Smooth muscle cell (in vitro differentiated cells): ENCODE data around the gene ARL9. TPM values are rescaled to one million over a fixed set of nuclear protein-coding genes. Genes with fewer than 3 reads are reported as not detected.
"Not testable (repeated sequence)": the region's sequence is repeated elsewhere in the genome, so short reads cannot be mapped to it uniquely, and the experiment has no call there.

ENCODE experiments used
- DNase-seq: peaks from one replicate; lab custom pipeline; 2025; ENCODE audit not compliant: unreplicated experiment; lab: John Stamatoyannopoulos, UW
- H2AFZ ChIP-seq: fragments of 200-600 bp; sonication (generic); 2 replicates; pipeline ENCODE4 v1.6.0; 2016; ENCODE audit warnings: antibody characterized with exemption, low read depth, mild to moderate bottlenecking
- H3F3A ChIP-seq: fragments of 200-600 bp; sonication (generic); 2 replicates; pipeline ENCODE4 v1.6.0; 2017; ENCODE audit warnings: antibody characterized with exemption, low read depth
- H3K27ac ChIP-seq: fragments of 200-600 bp; sonication (generic); 2 replicates; pipeline ENCODE4 v1.5.1; 2016; ENCODE audit warnings: low read depth, mild to moderate bottlenecking
- H3K27me3 ChIP-seq: fragments of 200-600 bp; sonication (generic); 2 replicates; pipeline ENCODE4 v1.6.1; 2016; ENCODE audit warnings: low read depth, mild to moderate bottlenecking
- H3K36me3 ChIP-seq: fragments of 200-600 bp; sonication (generic); 2 replicates; pipeline ENCODE4 v1.5.1; 2016; ENCODE audit warnings: low read depth
- H3K4me1 ChIP-seq: fragments of 200-600 bp; sonication (generic); 2 replicates; pipeline ENCODE4 v1.5.1; 2016; ENCODE audit warnings: low read depth
- H3K4me2 ChIP-seq: fragments of 200-600 bp; sonication (generic); 2 replicates; pipeline ENCODE4 v1.6.0; 2016; ENCODE audit warnings: mild to moderate bottlenecking
- H3K4me3 ChIP-seq: fragments of 200-600 bp; sonication (generic); 2 replicates; pipeline ENCODE4 v1.5.1; 2016; ENCODE audit warnings: mild to moderate bottlenecking
- H3K79me2 ChIP-seq: fragments of 200-600 bp; sonication (generic); 2 replicates; pipeline ENCODE4 v1.6.0; 2016; ENCODE audit warnings: low read depth, mild to moderate bottlenecking
- H3K9ac ChIP-seq: fragments of 200-600 bp; sonication (generic); 2 replicates; pipeline ENCODE4 v1.6.0; 2016; ENCODE audit warnings: low read depth
- H3K9me3 ChIP-seq: fragments of 200-600 bp; sonication (generic); replicated peaks from 2 replicates; pipeline ENCODE4 v1.5.1; 2016; ENCODE audit warnings: low read depth
- H4K20me1 ChIP-seq: fragments of 200-600 bp; sonication (generic); 2 replicates; pipeline ENCODE4 v1.6.0; 2016; ENCODE audit warnings: low read depth
- CTCF ChIP-seq: fragments of 200-600 bp; sonication (generic); IDR thresholded peaks from 2 replicates; pipeline ENCODE4 v1.5.1; 2017; ENCODE audit warnings: borderline replicate concordance, mild to moderate bottlenecking, antibody characterized with exemption; ENCODE audit not compliant: insufficient read depth, poor library complexity, severe bottlenecking
- WGBS: methylation state at CpG from one replicate; pipeline ENCODE4 v1.1.7; 2016; ENCODE audit warnings: low lambda C conversion rate; 5-methylcytosine and 5-hydroxymethylcytosine counted together
- polyA plus RNA-seq: library from polyadenylated mRNA; unstranded; fragments of >200 nt; fragmentation: Nextera tagmentation; extraction: Ambion mirVana; gene quantifications from 2 replicates; pipeline ENCODE4 v1.2.1, GENCODE V29; 2016
- total RNA-seq: library from RNA; depleted of rRNA; stranded (reverse); fragments of >200 nt; gene quantifications from 2 replicates; pipeline ENCODE4 v1.2.3, GENCODE V29; 2014

The ARL9 gene
- total and polyA plus RNA-seq, 2 experiments from 2014 or later: 0.27 to 1.2 TPM

- H4K20me1 ChIP-seq: peaks cover 6% of the 10 kb centered on the region
- H2AFZ ChIP-seq: no peak overlapping the region
- no peaks in the 10 kb centered on the region for H3K9me3 ChIP-seq
- H3K4me3 ChIP-seq: no peak overlapping the region
- 93% methylated on average over 5 of the region's 5 CpGs for WGBS
- no peak for TF ChIP-seq CTCF
- H3K9ac ChIP-seq: no peak overlapping the region
- H3K27ac ChIP-seq: no peak overlapping the region
- H3K79me2 ChIP-seq: peaks cover 42% of the 10 kb centered on the region
- peaks cover 19% of the 10 kb centered on the region for H3F3A ChIP-seq
- peaks cover 14% of the 10 kb centered on the region for H3K4me1 ChIP-seq
- H3K4me2 ChIP-seq: no peak overlapping the region
- no peak for DNase-seq
- H3K36me3 ChIP-seq: peaks cover 9% of the 10 kb centered on the region
- H3K27me3 ChIP-seq: no peaks in the 10 kb centered on the region
These were observed 41.9 kb upstream of the ARL9 start for GRCh38 chr4:56463711-56464110.

GRCh38 chr4:56464581-56464980 is 41.0 kb upstream of the ARL9 start:
- no peak for TF ChIP-seq CTCF
- H3K4me3 ChIP-seq: no peak overlapping the region
- peaks cover 13% of the 10 kb centered on the region for H4K20me1 ChIP-seq
- peaks cover 21% of the 10 kb centered on the region for H3K4me1 ChIP-seq
- H2AFZ ChIP-seq: no peak overlapping the region
- peaks cover 49% of the 10 kb centered on the region for H3K79me2 ChIP-seq
- no peak for DNase-seq
- no peaks in the 10 kb centered on the region for H3K9me3 ChIP-seq
- H3F3A ChIP-seq: peaks cover 19% of the 10 kb centered on the region
- H3K36me3 ChIP-seq: peaks cover under 1% of the 10 kb centered on the region
- 91% methylated on average over 3 of the region's 3 CpGs for WGBS
- peak overlapping the region; percentile 95 for H3K27ac ChIP-seq
- H3K4me2 ChIP-seq: peak overlapping the region; percentile 88
- no peaks in the 10 kb centered on the region for H3K27me3 ChIP-seq
- no peak overlapping the region for H3K9ac ChIP-seq

GRCh38 chr4:56465599-56466295 is 39.8 kb upstream of the ARL9 start:
- Histone ChIP-seq H2AFZ (no peak overlapping the region), H3K4me2 (peak overlapping the region; percentile 88), H3K27ac (peak overlapping the region; percentile 95), H3K4me3 (peak overlapping the region; percentile 74), H4K20me1 (peaks cover 22% of the 10 kb centered on the region), H3K9me3 (no peaks in the 10 kb centered on the region), H3K36me3 (no peaks in the 10 kb centered on the region), H3K4me1 (peaks cover 21% of the 10 kb centered on the region), H3K79me2 (peaks cover 60% of the 10 kb centered on the region), H3K27me3 (no peaks in the 10 kb centered on the region), H3K9ac (peak overlapping the region; percentile 97), H3F3A (peaks cover 19% of the 10 kb centered on the region)
- no peak for TF ChIP-seq CTCF
- no peak for DNase-seq
- WGBS: 67% methylated on average over 10 of the region's 10 CpGs

- Histone ChIP-seq H3K79me2 (peaks cover 65% of the 10 kb centered on the region), H3K4me3 (peak overlapping the region; percentile 74), H3K4me1 (peaks cover 21% of the 10 kb centered on the region), H3K27ac (peak overlapping the region; percentile 95), H4K20me1 (peaks cover 23% of the 10 kb centered on the region), H3K4me2 (peak overlapping the region; percentile 88), H3F3A (peaks cover 18% of the 10 kb centered on the region), H3K9ac (peak overlapping the region; percentile 97)
- H3K27me3 ChIP-seq, DNase-seq, H2AFZ ChIP-seq, H3K9me3 ChIP-seq, H3K36me3 ChIP-seq: not testable (repeated sequence)
- 14% methylated on average over 8 of the region's 8 CpGs for WGBS
These were observed 39.3 kb upstream of the ARL9 start for GRCh38 chr4:56466296-56466761.
